OCI-M2 (cell line): ENCODE data around the gene PGLYRP4.

Source experiments
- DNase-seq: peaks from one replicate; lab custom pipeline; 2025; ENCODE audit not compliant: unreplicated experiment; lab: John Stamatoyannopoulos, UW

PGLYRP4 gene, protein sequence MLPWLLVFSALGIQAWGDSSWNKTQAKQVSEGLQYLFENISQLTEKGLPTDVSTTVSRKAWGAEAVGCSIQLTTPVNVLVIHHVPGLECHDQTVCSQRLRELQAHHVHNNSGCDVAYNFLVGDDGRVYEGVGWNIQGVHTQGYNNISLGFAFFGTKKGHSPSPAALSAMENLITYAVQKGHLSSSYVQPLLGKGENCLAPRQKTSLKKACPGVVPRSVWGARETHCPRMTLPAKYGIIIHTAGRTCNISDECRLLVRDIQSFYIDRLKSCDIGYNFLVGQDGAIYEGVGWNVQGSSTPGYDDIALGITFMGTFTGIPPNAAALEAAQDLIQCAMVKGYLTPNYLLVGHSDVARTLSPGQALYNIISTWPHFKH

DNA sequence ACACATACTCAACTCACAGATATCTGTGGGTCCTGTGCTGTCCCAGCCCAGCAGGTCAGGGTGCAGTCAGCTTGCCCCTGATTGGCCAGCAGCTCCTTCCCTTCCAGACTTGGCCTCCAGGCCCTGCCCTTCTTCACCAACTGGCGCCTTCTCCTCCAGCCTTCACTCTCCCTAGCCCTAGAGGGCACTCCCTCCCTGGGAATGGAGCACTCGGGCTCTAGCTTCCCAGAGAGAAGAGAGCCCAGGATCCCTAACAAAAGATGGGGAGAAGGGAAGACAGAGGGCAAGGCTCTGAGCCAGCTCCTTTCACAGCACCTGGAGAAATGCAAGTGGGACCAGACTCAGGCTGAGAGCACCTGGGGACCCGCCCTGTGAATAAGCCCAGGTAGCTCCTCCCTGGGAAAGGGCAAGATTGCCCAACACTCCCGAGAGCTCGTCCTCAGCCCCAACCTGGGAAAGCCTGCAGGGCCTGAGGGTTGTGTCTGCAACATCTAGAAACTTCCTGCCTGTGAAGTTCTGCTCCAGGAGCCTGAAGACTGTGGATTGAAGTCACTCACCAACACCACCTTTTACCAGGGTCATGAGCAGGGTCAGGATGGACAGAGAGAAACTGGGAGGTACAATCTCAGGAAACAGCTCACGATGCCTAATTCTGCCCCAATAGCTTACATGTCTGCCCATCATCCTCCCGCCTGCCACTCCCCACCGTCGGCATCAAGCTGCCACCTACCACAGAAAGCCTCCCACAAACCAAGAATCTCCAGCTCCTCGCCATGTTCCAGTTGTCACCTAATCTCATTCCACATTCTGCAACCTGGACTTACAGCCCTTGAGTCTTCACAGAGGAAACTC lies at the start of gene PGLYRP4:
PGLYRP4 (minus strand) TSS at position 331 of the 852 bp plus-strand sequence. CDS start 909 bp downstream, outside the sequence.
- no peak for DNase-seq

DNA sequence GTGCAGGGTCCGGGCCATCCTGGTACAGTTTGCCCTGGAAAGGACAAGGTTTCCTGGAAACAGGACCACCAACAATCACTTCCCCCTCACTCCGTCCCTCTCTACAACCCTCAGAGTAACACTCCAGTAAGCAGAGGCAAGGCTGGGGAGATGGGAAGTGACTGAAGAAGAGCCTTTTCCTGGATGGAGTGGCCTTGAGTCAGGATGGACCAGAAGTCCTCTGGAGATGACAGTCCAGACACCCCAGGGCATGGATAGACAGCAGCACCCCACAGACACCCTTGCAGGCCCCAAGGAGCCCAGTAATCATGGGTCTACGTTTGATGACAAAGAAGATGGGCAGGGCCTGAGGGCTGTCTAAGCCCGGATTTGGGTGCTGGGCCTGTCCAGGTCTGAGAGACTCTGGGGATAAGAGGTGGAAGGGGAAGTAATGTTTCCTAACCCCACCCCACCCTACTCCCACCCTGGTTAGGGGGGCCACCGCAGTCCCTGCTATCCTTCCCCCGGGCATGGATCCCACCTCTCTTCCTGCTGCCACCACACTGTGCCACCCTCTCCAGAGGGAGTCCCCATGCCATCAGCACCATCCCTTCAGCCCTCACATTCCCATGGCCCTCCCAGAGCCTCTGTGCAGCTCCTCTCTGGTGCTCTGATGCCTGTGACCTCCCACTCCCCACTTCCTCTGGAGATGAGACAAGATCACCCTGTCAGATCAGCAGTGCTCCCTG lies 49.4 kb upstream of the PGLYRP4 start:
- DNase-seq: no peak

DNA sequence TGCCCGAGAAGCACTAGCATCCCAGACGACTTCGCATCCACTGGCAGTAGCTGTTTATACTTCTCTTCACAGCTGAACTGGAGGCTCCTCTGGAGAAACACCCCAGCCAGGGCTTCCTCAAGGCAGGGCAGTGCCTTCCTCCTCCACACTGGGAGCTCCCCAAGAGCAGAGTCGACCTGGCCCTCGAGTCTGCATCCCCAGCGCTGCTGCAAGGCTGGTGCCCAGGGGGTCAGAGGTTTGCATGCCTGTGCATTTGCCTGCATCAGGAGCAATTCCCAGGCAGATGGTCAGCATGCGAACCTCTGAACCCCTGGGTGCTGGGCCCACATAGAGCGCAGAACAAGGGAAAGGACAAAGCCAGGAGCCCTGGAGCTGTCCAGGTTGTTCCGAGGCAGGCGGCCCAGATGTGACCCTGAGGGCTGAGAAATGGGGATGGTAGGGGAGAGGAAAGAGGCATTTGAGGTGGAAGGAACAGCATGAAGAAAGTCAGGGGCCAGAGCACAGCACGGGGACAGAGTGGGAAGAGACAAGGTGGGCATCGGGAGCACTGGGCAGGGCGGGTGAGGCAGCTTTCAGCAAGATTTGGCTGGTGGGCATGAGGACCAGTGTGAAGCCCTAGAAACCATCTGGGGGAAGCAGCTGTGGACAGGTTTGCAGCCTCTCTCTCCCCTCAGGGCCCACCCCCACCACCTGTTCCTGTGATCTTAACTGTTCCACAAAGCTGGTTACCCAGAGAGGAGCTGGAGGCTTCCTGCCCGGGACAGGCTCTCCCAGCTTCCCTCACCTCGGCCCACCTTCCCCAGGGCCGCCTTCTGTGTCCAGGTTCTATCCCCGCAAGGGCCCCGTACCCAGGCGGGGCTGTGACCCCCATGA lies 48.6 kb upstream of the PGLYRP4 start:
- DNase-seq: no peak

DNA sequence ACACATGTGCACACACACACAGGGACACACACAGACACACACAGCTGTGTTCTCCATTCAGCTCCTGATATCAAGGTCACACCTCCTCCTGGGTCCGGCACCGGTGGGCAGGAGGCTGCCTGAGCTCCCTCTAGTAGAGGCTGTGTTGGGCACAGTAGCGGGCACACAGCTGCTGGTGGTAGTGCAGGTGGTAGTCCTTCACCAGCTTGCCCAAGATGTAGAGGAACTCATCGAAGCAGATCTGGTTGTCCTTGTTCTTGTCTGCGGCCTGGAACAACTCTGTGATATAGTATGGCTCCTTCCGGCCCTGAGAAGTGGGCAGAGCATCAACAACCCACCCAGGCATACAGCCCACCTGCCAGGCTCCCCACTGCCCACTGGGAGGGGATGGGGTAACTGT lies 47.8 kb upstream of the PGLYRP4 start:
- DNase-seq: no peak

DNA sequence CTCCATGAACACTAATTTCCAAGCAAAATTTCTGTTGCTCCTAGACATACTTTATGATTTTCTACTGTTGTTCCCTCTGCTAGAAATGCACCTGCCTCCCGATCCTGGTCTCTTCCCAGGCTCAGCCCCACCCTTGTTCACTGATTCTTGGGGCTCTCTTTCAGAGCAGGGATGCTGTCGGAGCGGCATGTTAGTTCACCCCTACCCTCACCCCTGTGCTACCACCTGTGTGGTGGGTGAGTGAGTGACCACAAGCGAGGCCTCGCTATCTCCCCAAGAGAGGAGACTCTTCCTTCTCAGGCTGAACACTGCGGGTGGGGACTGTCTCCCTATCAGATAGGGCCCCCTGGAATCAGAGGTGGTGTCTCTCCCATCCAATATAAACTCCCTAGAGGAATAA lies 47.1 kb upstream of the PGLYRP4 start:
- DNase-seq: no peak

DNA sequence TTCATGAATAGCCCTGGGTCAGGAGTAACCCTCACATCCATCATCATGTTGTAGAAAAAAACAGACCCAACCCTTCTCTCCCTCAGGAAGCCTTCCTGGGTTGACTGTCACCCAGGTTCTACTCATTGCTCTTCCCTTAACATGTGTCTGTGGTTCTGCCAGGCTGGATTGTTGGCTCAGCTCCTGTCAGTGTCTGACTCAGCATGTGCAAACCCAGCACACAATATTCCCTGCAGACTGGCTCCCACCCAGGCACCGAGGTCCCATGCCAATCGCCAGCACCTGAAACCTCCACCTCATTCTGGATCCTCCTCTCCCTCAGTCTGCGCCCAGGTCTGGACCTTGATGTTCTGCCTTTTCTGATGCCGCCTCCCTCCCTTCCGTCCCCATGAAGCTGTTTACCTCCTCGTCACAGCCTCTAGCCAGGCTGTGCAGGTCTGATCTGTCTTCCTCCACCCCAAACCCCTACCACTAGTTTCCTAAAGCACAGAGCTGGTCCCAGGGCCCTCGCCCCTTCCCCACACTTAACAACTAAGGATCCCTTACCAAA lies 46.6 kb upstream of the PGLYRP4 start:
- no peak for DNase-seq

DNA sequence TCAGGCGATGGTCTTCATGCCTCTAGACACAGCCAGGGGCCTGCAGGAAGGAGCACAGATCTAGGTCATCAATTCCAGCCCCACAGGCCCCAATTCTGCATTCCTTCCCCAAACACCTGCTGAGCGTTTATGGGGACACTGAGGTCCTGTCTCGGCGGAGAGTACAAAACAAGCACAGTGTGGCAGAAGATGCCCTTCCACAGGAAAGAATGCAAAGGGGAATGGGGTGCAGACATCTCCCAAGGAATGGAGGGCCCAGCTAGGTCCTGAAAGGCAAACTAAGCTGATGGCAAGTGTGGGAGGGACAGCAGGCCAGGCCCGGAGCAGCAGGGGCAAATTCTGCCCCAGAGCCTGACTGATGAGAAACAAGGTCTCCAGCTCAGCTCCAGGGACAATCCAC lies 45.8 kb upstream of the PGLYRP4 start:
- no peak for DNase-seq

DNA sequence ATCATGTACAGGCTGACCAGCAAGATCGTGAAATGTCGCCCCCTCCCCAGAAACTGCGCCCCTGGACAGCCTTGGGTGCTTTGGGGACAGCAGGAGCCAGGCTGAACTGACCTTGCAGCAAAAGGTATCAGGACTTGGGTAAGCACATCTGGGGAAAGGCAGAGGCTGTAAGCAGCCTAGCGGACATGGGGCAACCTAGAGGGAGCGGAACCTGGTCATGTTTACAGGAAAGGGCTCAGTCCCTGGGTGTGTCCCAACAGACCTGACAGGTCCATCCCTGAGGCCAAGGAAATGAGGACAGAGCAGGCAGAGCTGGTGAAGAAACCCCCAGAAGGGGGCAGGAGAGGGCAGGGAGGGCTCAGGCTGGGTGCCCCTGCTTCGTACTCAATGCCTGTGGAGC lies 45.3 kb upstream of the PGLYRP4 start:
- no peak for DNase-seq

DNA sequence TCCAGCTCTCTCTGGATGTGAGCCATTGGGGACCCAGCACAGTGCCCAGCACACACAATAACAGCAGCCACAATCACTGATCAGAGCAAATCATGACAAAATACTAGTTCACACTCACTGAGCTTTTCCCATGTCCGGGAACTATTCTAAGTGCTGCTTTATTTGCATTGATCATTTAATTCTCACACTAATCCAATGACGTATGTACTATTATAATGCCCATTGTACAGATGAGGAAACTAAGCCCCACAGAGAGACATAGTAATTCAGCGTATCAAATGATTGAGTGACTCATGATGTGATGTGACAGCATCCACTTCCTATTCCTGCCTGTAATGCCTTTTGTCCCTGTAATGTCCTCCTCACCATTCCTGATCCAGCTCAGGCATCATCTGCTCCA lies 44.2 kb upstream of the PGLYRP4 start:
- no peak for DNase-seq

DNA sequence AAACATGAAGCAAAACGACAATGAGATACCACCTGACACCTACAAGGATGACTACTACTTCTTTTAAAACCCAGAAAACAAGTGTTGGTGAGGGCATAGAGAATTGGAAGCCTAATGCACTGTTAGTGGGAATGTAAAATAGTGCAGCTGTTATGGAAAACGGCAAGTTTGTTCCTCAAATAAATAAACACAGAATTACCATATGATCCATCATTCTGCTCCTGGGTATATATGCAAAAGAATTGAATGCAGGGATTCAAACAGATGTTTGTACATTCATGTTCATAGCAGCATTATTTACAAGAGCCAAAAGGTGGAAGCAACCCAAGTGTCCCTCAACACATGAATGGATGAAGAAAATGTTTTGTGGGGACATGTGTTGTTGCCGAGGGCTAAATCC lies 43.6 kb upstream of the PGLYRP4 start:
- no peak for DNase-seq

DNA sequence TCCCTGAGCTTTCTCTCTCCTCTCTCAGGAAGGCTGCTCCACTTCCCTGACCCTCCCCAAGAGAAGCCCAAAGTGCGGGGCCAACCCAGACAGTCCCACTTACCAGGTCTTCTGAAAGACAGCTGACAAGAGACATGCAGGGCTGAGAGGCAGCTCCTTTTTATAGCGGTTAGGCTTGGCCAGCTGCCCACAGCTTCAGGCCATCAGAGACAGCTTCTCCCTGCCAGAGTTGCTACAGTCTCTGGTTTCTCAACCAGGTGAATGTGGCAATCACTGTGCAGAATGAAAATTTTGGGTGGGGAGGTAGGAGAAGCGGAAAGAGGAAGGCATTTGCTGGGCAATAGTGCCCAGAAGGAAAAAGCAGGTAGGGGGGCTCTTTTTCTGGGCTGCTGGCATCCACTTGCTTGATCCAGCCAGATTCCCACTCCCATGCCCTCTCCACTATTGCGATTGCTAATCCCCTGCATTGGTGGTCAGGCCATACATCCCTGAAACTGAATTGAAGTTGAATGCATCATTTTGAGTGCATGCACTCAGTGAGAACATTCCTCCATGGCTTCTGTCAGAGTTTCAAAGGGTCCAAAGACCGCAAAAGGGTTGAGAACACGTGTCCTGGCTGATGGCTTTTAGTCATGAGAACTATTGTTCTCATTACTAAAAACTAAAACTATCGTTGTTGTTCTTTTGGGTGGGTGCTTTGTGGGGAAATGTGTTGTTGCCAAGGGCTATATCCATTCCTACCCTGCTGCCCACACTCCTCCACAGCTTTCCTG lies 42.5 kb upstream of the PGLYRP4 start, which contains the start of gene S100A8:
S100A8 (minus strand) TSS at position 136 of the 773 bp plus-strand sequence. CDS start 538 bp downstream, outside the sequence.
- no peak for DNase-seq

DNA sequence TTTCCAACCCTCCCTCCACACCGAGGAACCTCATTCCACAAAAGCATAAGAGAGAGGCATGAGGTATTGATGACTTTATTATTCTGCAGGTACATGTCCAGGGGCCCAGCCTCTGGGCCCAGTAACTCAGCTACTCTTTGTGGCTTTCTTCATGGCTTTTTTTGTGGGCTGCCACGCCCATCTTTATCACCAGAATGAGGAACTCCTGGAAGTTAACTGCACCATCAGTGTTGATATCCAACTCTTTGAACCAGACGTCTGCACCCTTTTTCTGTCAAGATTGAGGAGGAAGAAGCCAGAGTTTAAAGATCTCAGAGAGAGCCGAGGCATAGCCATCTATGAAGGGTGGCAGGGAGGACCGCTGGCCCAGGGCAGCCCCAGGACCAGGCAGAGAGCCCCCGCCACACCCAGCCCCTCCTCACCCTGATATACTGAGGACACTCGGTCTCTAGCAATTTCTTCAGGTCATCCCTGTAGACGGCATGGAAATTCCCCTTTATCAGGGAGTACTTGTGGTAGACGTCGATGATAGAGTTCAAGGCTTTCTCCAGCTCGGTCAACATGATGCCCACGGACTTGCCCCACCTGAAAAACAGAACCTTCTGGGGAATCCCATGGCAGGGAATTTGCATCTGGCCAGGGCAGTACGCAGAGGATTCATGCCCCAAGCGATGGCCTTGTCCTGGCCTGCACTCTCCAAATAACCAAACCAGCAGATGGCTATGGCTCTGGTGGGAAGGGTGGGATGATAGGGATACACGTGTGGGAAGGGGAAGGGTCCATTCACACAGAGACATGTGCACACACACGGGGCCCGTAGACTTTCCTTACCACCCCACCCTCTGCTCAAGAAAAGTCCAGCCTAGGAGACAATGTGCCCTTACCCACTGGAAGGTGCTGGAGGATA lies 41.6 kb upstream of the PGLYRP4 start:
- DNase-seq: no peak

DNA sequence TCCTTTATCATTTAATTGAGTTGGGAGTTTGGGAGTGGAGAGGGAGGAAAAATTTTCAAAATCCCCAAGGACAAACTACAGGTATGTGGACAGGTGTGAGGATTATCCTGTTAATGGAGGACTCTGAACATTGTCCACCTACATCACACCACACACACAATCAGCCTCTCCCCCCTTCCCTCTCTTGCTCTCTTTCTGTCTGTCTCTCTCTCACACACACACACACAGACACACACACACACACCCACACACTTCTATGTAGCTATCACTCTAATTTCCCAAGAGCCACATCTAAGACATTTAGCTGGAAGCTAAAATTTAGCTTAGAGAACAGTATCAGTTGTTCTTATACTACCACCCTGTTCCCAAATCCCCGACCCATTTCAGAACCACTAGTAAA lies 40.8 kb upstream of the PGLYRP4 start:
- no peak for DNase-seq

DNA sequence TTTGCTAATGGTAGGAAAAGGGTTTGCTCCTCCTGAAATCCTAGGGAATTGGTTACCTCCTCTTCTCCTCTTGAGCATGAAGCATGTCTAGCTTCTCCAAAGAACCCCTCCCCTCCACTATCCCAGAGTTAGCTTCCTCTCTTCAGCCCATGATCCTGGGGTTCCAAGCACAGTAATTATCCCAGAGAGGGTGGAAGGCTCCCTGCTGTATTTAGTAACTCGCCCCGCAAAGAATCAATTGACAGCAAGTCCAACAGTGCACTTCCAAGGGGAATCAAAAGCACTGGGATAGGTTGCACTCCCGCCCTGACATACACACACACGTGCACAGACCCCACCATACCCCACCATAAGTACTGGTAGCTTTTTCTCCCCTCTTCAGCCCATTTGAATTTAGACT lies 39.1 kb upstream of the PGLYRP4 start:
- no peak for DNase-seq

DNA sequence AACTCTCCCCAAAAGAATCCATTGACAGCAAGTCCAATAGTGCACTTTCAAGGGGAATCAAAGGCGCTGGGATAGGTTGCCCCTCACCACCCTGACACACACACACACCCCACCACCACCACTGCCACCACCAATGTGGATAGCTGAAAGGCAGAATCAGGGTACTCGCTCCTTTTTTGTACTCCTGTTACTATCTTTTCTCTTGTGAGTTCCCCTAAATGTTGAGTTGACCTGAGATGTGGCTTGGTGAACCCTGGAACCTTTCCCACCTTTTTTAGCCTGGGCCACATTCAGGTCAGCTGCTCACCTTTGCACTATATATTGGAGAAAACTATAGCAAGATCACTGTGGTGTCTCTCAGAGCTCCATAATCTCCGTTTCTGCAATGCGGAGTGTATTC lies 38.4 kb upstream of the PGLYRP4 start:
- no peak for DNase-seq

DNA sequence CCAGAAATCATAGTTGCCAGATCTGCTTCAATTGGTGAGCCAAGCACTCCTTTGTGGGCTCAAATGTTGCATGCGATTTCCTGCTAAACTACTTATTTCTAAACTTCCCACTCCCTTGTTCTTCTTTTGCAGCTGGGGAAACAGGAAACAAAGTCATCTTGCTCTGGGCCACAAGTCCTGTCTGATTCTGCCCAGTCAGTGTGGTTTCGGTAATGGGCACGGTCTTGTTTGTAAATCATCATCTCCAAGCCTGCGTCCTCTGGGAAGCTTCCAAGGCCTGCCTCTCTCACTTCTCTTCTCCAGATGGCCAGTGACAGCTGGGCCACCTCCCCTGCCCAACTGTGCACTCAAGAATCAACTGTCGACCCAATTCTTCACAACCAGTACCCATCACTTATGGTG lies 37.9 kb upstream of the PGLYRP4 start:
- DNase-seq: no peak

DNA sequence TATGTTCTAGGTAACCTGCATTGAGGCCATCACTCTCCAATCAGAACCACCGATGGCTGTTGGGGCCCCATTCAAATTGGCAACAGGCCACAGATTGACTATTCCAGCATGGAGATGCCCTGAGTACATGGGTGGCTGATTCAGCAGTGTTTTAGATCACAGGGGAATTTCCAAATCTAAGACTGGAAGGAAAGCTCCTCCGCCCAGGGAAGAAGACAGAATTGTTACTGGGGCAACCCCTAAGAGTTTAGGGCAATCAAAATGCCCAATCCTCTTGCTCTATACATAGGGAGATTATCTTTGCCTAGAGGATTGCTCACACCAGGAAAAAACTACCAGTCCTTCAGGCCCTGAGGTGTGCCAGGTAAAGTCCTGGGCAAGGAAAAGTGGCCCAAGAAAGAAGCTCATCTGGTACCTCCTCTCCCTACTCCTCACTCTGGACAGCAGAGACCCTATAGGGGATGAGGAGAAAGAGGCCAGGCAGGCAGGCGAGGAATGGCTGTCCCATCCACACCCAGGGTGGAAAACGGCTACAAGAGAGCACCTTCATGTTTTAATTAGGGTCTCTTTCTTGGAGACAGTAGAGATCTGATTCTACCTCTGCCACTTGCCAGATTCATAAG lies 36.4 kb upstream of the PGLYRP4 start:
- no peak for DNase-seq

DNA sequence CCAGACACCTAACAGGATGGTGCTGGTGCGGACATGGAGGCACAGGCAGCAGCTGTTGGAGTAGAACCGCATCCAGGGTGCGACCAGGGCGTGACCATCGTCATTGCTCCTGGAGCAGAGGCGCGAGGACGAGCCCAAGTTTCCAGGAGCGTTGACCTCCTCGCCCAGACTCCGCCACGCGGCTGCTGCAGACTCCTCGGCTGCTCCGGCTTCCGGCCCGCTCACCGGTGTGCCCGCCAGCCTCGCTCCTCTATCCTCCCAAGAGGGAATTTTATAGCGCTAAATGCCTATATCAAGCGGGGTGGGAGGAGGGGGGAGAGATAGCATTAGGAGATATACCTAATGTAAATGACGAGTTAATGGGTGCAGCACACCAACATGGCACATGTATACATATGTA lies 32.1 kb upstream of the PGLYRP4 start:
- DNase-seq: no peak
